ENCODE results near the gene OR2S2. TPM values are rescaled to one million over a fixed set of nuclear protein-coding genes. Genes with fewer than 3 reads are reported as not detected.

OR2S2 gene
- total RNA-seq, 1 donor from 2014 or later, result not detected

DNA sequence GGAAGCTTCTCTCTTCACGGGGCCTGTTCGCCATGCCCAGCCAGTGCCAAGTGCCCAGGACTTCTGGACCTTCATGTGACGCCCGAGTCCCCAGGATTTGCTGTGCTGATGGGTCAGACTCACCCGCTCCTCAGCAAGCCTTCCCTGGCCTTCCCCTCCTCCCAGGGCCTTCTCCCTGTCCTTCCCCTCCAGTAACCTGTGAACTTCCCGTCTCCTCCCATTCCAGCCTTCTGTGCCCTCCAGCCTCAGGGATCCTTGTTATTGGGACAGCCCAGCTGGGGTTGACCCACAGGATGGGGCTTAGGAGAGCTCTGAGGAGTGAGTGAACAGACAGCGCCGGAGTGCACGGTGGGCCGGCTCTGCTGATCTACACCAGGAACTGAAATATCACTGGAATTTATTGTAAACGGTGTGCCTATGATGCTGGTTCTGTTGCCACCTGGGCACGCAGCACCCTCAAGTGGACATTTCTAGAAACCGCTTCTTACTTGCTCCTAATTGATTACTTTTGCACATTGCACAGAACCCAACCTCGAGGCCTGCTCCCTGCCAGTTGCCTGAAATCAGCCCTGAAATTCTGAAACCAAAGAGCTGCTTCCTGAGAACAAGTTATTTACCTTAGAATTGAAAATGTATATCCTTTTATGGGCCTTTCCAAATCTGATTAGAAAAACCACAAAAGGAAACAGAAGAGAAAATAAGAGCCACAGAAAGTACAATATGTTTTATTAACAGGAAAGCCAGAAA is 47.2 kb downstream of the OR2S2 start:
- peak overlapping the region; percentile 98 for H3K27ac ChIP-seq (replicated peaks)
- no peaks in the 10 kb centered on the region for H3K9me3 ChIP-seq (replicated peaks)
- TF ChIP-seq, protein P1, sequence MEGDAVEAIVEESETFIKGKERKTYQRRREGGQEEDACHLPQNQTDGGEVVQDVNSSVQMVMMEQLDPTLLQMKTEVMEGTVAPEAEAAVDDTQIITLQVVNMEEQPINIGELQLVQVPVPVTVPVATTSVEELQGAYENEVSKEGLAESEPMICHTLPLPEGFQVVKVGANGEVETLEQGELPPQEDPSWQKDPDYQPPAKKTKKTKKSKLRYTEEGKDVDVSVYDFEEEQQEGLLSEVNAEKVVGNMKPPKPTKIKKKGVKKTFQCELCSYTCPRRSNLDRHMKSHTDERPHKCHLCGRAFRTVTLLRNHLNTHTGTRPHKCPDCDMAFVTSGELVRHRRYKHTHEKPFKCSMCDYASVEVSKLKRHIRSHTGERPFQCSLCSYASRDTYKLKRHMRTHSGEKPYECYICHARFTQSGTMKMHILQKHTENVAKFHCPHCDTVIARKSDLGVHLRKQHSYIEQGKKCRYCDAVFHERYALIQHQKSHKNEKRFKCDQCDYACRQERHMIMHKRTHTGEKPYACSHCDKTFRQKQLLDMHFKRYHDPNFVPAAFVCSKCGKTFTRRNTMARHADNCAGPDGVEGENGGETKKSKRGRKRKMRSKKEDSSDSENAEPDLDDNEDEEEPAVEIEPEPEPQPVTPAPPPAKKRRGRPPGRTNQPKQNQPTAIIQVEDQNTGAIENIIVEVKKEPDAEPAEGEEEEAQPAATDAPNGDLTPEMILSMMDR (IDR thresholded peaks at IDR 0.05; ENCODE audit: borderline replicate concordance), result peak; percentile 63
- peak; percentile 39 for DNase-seq
- peak overlapping the region; percentile 67 for H3K4me3 ChIP-seq
- intact Hi-C loops (cut with micrococcal nuclease), result no loop called here
- H3K27me3 ChIP-seq (ENCODE audit: low read depth), result no peaks in the 10 kb centered on the region
- peaks cover 87% of the 10 kb centered on the region for H3K4me1 ChIP-seq
- no peaks in the 10 kb centered on the region for H3K36me3 ChIP-seq

DNA sequence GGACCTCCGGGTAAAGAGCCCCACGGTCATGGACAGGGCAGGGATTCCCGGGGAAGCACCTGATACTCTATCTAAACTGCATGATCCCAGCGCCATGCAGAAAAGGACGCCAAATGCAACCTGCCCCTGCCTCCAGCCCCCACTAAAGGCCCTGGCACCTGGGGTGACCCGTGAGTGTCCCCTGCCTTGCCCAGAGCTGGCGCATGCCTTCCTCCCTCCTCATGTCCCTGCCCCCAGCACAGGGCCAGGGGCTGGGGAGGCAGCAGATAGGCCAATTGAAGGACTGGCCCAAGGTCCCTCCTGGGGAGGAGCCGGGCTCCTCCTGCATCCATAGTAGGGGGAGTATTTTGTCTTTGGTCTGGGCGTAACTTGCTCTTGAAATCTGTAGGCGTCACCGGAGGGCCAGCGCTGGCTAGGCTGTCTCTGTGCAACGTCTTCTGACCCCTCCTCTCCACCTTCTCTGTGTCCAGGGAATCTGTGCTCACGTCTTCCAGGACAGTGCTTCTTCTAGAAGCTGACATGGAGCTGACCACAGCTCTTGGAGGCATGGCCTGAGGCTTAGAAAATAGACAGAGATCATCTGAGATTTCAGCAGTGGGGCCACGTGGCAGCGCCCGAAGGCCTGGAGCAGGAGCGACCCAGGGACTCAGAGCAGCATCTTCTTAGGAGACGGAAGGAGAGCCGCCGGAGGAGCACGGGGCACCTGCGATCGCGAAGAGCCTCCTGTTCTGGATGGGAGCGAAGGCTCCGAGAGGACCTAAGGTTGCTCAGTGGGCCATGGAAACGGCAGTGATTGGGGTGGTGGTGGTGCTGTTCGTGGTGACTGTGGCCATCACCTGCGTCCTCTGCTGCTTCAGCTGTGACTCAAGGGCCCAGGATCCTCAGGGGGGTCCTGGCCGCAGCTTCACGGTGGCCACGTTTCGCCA is 48.0 kb downstream of the OR2S2 start:
- no peaks in the 10 kb centered on the region for H3K36me3 ChIP-seq
- H3K27ac ChIP-seq (replicated peaks), result peak overlapping the region; percentile 98
- H3K27me3 ChIP-seq (ENCODE audit: low read depth), result no peaks in the 10 kb centered on the region
- H3K4me1 ChIP-seq, result peaks cover 87% of the 10 kb centered on the region
- peak overlapping the region; percentile 67 for H3K4me3 ChIP-seq
- DNase-seq, result peak; percentile 67
- no peaks in the 10 kb centered on the region for H3K9me3 ChIP-seq (replicated peaks)
- TF ChIP-seq, protein P1 (IDR thresholded peaks at IDR 0.05; ENCODE audit: borderline replicate concordance), result no peak
- intact Hi-C loops (cut with micrococcal nuclease), result loop anchor here (5.0 to 10.0 kb wide), 2 partner anchors 37 to 115 kb away; no protein-coding TSS in a partner anchor

DNA sequence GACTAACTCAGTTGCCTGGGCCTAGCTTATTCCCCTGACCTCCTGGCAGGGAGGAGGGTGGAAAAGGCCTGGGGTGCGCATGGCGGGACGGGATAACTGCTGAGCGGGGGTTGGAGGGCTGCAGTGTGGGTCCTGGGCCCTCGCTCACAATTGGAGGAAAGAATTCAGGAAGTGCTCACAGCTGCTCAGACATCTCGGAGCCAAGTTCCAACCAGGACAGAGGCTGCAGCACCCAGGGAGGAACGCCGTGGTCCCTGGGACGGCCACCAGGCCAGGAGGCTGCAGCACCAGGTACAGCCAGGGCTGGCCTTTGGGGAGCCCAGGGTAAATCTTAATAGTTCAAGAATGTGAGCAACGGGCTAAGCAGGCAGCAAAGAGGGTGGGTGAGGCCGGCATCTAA is 48.7 kb downstream of the OR2S2 start, which contains the start of gene SPAAR:
Gene SPAAR (plus strand): TSS at position 217 of the 400 bp plus-strand sequence. CDS start 974 bp downstream, outside the sequence.
- DNase-seq, result peak; percentile 46
- TF ChIP-seq, protein P1 (IDR thresholded peaks at IDR 0.05; ENCODE audit: borderline replicate concordance), result no peak
- Histone ChIP-seq H3K27me3 (ENCODE audit: low read depth) (no peaks in the 10 kb centered on the region), H3K27ac (replicated peaks) (peak within 1 kb of the TSS; percentile 98), H3K4me3 (peak within 1 kb of the TSS; percentile 67), H3K36me3 (no peaks in the 10 kb centered on the region), H3K9me3 (replicated peaks) (no peaks in the 10 kb centered on the region), H3K4me1 (peaks cover 87% of the 10 kb centered on the region)
- intact Hi-C loops (cut with micrococcal nuclease), result loop anchor here (5.0 to 10.0 kb wide), 2 partner anchors 38 to 116 kb away; no protein-coding TSS in a partner anchor

DNA sequence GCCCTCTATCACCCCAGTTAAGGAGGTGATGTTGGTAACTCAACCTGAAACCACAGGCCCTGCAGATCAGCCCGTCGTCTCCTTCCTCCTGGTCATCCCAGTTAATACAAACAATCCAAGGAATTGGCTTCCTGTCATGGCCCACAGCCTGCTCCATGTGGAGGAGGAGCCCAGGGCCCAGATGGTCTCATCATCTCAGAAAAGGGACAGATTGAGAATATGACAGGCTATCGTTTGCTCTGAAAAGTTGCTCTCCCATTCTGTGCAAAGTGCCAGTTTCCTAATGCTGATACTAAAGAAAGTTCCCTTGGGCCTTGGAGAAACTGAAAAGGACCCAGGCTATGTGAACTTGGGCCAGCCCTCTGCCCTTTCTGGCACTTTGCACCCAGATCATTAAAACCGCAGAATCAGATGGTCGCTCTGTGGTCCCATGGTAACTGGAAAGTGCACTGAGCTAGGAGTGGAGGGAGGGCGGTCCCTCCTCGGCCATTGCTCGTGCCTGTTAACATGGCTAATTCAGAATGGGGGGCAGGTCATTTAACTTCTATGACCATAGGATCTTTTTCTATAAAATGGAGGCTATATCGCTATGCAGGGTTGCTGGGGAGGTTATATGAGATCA is 49.3 kb downstream of the OR2S2 start:
- Histone ChIP-seq H3K4me3 (peak overlapping the region; percentile 67), H3K9me3 (replicated peaks) (no peaks in the 10 kb centered on the region), H3K36me3 (no peaks in the 10 kb centered on the region), H3K27ac (replicated peaks) (peak overlapping the region; percentile 98), H3K4me1 (peaks cover 91% of the 10 kb centered on the region), H3K27me3 (ENCODE audit: low read depth) (no peaks in the 10 kb centered on the region)
- intact Hi-C loops (cut with micrococcal nuclease), result loop anchor here (5.0 to 10.0 kb wide), 2 partner anchors 39 to 116 kb away; no protein-coding TSS in a partner anchor
- TF ChIP-seq, protein P1 (IDR thresholded peaks at IDR 0.05; ENCODE audit: borderline replicate concordance), result no peak
- peak; percentile 59 for DNase-seq

Data from left ventricle myocardium inferior (tissue), 1 donor.